T-cell (primary cell): ENCODE measurements around the gene CD164. TPM values are rescaled to one million over a fixed set of nuclear protein-coding genes. Genes with fewer than 3 reads are reported as not detected.

Experiments used
- ATAC-seq, 4 experiments: fragments of 200-7000 bp in 3 of 4; fragments of 150-1000 bp in 1 of 4; cut with Tn5 transposase; replicated peaks in 1 of 4; 1 replicate in 3 of 4; 2 replicates in 1 of 4; pipeline ENCODE4 v1.10.0; 2021; ENCODE audit warnings: moderate library complexity in 3 of 4, mild to moderate bottlenecking in 2 of 4, moderate number of reproducible peaks in 1 of 4
- CTCF ChIA-PET, 2 donors: fragments of 300-600 bp; sonication (Branson Sonifier 250); formaldehyde crosslinking; loops; one replicate each; lab custom pipeline; 2022; ENCODE audit warnings: antibody characterized with exemption in 2 of 2; lab: Charles Lee
- POLR2A ChIA-PET, 2 donors: fragments of 300-600 bp; sonication (Branson Sonifier 250); formaldehyde crosslinking; loops; one replicate each; lab custom pipeline; 2022; ENCODE audit warnings: antibody characterized with exemption in 2 of 2; lab: Charles Lee
- DNase-seq, 35 experiments: peaks; one replicate each; pipeline versions ENCODE4 v3.0.0 to v3.0.0-alpha.2; 2013 to 2023
- H3K27ac ChIP-seq: one replicate; pipeline ENCODE4 v1.5.1; 2013; ENCODE audit warnings: low read length
- H3K27me3 ChIP-seq, 2 experiments: replicated peaks in 1 of 2; 1 replicate in 1 of 2; 2 replicates in 1 of 2; pipeline versions ENCODE4 v1.6.1 to v1.7.0; 2013; ENCODE audit warnings: low read length in 1 of 2, mixed read lengths in 1 of 2; ENCODE audit not compliant: control insufficient read depth in 2 of 2, insufficient read depth in 2 of 2; ENCODE audit errors: extremely low read depth in 1 of 2
- H3K36me3 ChIP-seq, 2 donors: 1 replicate in 1 of 2; 2 replicates in 1 of 2; pipeline versions ENCODE4 v1.6.1 to v1.7.0; 2013; ENCODE audit warnings: low read length in 1 of 2; ENCODE audit not compliant: control insufficient read depth in 2 of 2, insufficient read depth in 1 of 2; ENCODE audit errors: extremely low read depth in 1 of 2
- H3K4me1 ChIP-seq, 2 experiments: 1 replicate in 1 of 2; 2 replicates in 1 of 2; pipeline versions ENCODE4 v1.6.1 to v1.7.0; 2013; ENCODE audit warnings: low read length in 2 of 2, mixed read lengths in 1 of 2; ENCODE audit not compliant: insufficient read depth in 2 of 2, control insufficient read depth in 1 of 2; ENCODE audit errors: extremely low read depth in 1 of 2
- H3K4me3 ChIP-seq, 2 donors: 1 replicate in 1 of 2; 2 replicates in 1 of 2; pipeline versions ENCODE4 v1.5.1 to v1.7.0; 2013; ENCODE audit warnings: mild to moderate bottlenecking in 2 of 2, low read length in 1 of 2, moderate library complexity in 1 of 2; ENCODE audit not compliant: control insufficient read depth in 1 of 2; ENCODE audit errors: extremely low read depth in 1 of 2
- H3K9me3 ChIP-seq: 2 replicates; pipeline ENCODE4 v1.7.0; 2013
- H3K27ac Mint-ChIP-seq, 2 donors: one replicate each; pipeline ENCODE4 v1.8.0; 2020 to 2021; ENCODE audit warnings: mild to moderate bottlenecking in 2 of 2, mixed read lengths in 2 of 2
- H3K27me3 Mint-ChIP-seq, 2 donors: one replicate each; pipeline ENCODE4 v1.8.0; 2021 to 2022; ENCODE audit warnings: mixed read lengths in 2 of 2
- H3K36me3 Mint-ChIP-seq: one replicate; pipeline ENCODE4 v1.8.0; 2021; ENCODE audit warnings: mixed read lengths
- H3K4me1 Mint-ChIP-seq, 3 donors: one replicate each; pipeline ENCODE4 v1.8.0; 2020 to 2022; ENCODE audit warnings: mixed read lengths in 3 of 3, mild to moderate bottlenecking in 1 of 3
- H3K4me3 Mint-ChIP-seq, 3 donors: one replicate each; pipeline ENCODE4 v1.8.0; 2020 to 2022; ENCODE audit warnings: mild to moderate bottlenecking in 3 of 3, mixed read lengths in 3 of 3, moderate library complexity in 3 of 3
- H3K9me3 Mint-ChIP-seq, 3 donors: one replicate each; pipeline ENCODE4 v1.8.0; 2020 to 2022; ENCODE audit warnings: mixed read lengths in 3 of 3
- WGBS: methylation state at CpG from one replicate; pipeline ENCODE4 v1.1.5; 2013; ENCODE audit warnings: missing lambda C conversion rate; ENCODE audit not compliant: insufficient coverage; 5-methylcytosine and 5-hydroxymethylcytosine counted together
- total RNA-seq, 35 experiments: library from RNA in 6 of 35; stranded (reverse) in 6 of 35; fragments of 120-200 nt in 1 of 35; gene quantifications; one replicate each; pipeline versions ENCODE4 v1.2.1 to v1.2.4 and lab custom pipeline; 2013 to 2026

Gene CD164
- total RNA-seq, 5 donors from 2014 or later (not counting 1 experiment from before 2014, with no cell fraction given) = 194 to 212 (median 201) TPM

DNA sequence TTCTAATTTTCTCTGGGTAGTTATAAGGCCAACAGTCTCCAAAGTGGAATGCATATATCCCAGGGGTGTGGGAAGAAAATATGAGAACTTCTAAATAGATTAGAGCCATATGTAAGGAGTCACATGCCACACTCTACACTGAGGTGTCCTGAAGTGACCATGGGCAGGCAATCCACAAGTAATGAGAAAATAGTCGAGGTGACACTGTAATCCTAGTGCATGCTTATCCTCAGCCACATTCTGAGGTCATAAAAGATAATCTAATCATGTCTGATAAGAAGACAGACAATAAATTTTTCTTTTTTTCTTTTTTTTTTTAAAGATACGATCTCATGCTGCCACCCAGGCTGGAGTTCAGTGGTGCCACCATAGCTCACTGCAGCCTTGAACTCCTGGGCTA is 62.2 kb downstream of the CD164 start:
- no peaks in the 10 kb centered on the region for H3K27me3 ChIP-seq
- H3K9me3 ChIP-seq = no peaks in the 10 kb centered on the region
- Mint-ChIP-seq H3K9me3 (no peaks in the 10 kb centered on the region), H3K4me1 (peaks cover 7 to 10% (median 10%) of the 10 kb centered on the region in 3 donors), H3K27ac (no peak overlapping the region), H3K36me3 (no peaks in the 10 kb centered on the region), H3K27me3 (no peaks in the 10 kb centered on the region), H3K4me3 (no peak overlapping the region)
- H3K4me3 ChIP-seq = no peak overlapping the region
- H3K27ac ChIP-seq = no peak overlapping the region
- no peak for ATAC-seq
- WGBS = 100% methylated on average over 1 of the region's 2 CpGs
- no peak for DNase-seq
- peaks cover 0 to 6% of the 10 kb centered on the region in 2 experiments for H3K4me1 ChIP-seq
- no peaks in the 10 kb centered on the region for H3K36me3 ChIP-seq
- CTCF ChIA-PET = no interaction called here
- POLR2A ChIA-PET = no interaction called here

DNA sequence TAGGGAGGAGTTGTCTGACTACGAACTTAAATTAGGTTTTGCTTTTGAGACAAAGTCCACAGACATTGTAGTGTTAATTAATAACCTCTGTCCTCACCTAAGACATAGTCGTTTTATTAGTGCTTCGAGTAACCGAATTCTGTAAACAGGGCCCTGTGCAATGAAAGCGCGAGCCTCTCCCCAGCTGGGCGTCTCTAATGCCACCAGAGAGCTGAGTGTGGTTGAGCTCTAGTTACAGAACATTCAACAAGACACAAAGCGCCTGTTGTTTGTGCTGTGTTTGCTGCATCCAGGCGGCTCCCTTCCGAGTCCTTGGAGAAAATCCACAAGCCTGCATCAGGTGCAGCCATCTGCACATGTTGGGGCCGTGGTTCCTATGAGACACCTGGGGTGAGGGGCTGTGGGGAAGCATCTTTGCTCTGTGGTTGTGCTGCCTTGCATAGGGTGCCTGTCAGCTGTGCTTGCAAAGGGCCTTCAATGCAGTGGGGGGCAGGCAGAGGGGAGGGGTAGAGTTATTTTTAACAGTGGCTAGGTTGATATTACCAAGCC is 63.9 kb downstream of the CD164 start:
- WGBS = 49% methylated on average over 6 of the region's 11 CpGs
- H3K36me3 ChIP-seq = no peaks in the 10 kb centered on the region
- DNase-seq (peak in 1 of 35 experiments; percentile 10), ATAC-seq (no peak)
- Mint-ChIP-seq H3K4me1 (peaks cover 7 to 10% (median 10%) of the 10 kb centered on the region in 3 donors), H3K36me3 (no peaks in the 10 kb centered on the region), H3K9me3 (no peaks in the 10 kb centered on the region), H3K4me3 (no peak overlapping the region), H3K27me3 (no peaks in the 10 kb centered on the region), H3K27ac (no peak overlapping the region)
- H3K4me3 ChIP-seq = no peak overlapping the region
- peaks cover 0 to 6% of the 10 kb centered on the region in 2 experiments for H3K4me1 ChIP-seq
- CTCF ChIA-PET = no interaction called here
- POLR2A ChIA-PET = no interaction called here
- peaks cover 0 to 3% of the 10 kb centered on the region in 2 experiments for H3K27me3 ChIP-seq
- H3K27ac ChIP-seq = no peak overlapping the region
- H3K9me3 ChIP-seq = no peaks in the 10 kb centered on the region

DNA sequence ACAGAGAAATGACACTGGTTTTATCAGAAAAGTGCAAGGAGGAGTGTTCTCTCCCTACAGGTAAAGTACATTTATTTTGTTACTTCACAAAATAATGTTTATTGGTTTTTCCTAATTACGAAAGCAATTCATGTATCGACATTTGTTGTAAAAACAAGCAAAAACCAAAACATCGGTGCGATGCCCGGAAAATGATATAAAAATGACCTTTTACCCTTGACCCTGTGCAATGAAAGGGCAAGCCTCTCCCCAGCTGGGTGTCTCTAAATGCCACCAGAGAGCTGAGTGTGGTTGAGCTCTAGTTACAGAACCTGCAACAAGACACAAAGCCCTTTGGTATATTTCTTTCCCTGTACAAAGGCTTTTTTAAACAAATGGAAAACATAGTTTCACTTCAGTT is 65.4 kb downstream of the CD164 start:
- Histone ChIP-seq H3K36me3 (no peaks in the 10 kb centered on the region), H3K4me3 (no peak overlapping the region), H3K27ac (no peak overlapping the region), H3K27me3 (peaks cover 0 to 3% of the 10 kb centered on the region in 2 experiments), H3K4me1 (no peaks in the 10 kb centered on the region), H3K9me3 (no peaks in the 10 kb centered on the region)
- no peaks in the 10 kb centered on the region for H3K36me3 Mint-ChIP-seq
- H3K27ac Mint-ChIP-seq = no peak overlapping the region
- CTCF ChIA-PET = no interaction called here
- H3K9me3 Mint-ChIP-seq = no peaks in the 10 kb centered on the region
- DNase-seq (no peak), ATAC-seq (no peak)
- H3K27me3 Mint-ChIP-seq = no peaks in the 10 kb centered on the region
- no peak overlapping the region for H3K4me3 Mint-ChIP-seq
- H3K4me1 Mint-ChIP-seq = no peaks in the 10 kb centered on the region
- no CpG with 5 or more reads among the region's 5 CpGs for WGBS
- POLR2A ChIA-PET = no interaction called here

Other genes with a start within 250 kb of the CD164 start
- gene PPIL6, start 58.2 kb upstream of the CD164 start, total RNA-seq = 1 to 10 TPM in 1 of 5 donors, under 1 TPM in 4; 0.07 to 1.5 (median 0.38) TPM
- 10 to 100 TPM; 21.1 to 36.7 (median 23.7) TPM for gene SMPD2, start 58.3 kb upstream of the CD164 start, total RNA-seq
- gene MICAL1, start 73.3 kb upstream of the CD164 start, total RNA-seq = 100 to 1,000 TPM in 1 of 5 donors, 10 to 100 TPM in 4; 81.9 to 108 (median 89.5) TPM
- gene ZBTB24, start 100.8 kb upstream of the CD164 start, total RNA-seq = 10 to 100 TPM; 14.1 to 21.2 (median 19.5) TPM